Stimulated activated CD4-positive, alpha-beta T cell treated with anti-CD3 and anti-CD28 coated beads, Interleukin-4, amount 100 ng/mL, for 48 hours (primary cell): ENCODE results near the gene THSD4.

Experiments
- DNase-seq, 2 donors: peaks; one replicate each; pipeline ENCODE4 v3.0.0-alpha.2; 2020; ENCODE audit warnings: low read depth in 2 of 2

Gene THSD4

DNA sequence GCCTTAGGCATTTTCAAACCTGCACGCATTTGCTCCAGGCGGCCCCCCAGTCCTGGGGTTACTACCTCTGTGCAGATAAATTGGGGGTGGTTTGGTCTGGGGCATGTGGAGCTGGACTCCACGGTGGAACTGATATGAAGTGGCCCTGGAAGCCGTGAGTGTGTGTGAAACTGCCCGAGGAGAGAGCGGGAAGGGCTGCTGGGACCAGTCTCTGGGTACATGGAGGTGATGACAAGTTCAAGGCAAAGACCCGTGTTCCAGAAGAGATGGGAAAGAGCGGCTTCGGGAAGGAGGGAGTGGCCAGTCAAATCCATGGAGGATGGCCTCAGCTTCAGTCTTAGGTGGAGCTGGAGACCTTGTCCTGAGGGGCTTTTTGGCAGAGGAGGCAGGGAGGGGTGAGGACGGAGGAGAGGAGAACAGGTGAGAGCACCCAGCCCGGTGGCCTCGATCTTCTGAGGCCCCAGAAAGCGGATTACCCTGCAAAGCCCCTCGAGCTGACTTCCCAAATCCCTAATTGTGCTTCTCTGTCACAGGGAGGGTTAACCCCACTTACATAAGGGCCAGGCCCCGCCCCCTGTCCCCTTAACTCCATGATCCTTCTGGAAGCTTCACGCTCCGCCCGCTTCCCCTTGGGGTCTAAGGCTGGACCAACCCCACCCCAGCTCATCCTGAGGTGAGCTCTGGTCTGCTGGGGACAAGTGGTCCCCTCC is 693.2 kb downstream of the THSD4 start:
- DNase-seq, result no peak

DNA sequence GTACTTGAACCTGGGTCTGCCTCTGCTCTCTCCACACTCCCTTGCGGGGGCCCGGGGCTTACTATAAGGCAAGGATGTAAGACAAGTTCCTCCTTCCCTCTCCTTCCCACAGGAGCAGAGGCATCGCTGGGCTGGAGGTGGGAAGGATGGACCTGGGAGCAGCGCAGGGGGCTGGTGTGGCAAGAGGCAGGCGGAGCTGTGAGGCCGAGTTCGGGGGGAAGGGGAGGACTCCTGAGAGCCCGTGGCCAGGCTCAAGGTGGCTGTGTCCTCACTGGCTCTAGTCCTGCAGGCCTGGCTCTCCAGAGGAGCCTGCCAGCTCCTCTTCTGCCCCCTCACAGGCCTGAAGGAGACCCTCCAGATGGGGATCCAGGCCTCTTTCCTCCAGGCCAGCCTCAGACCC is 694.1 kb downstream of the THSD4 start:
- no peak for DNase-seq

DNA sequence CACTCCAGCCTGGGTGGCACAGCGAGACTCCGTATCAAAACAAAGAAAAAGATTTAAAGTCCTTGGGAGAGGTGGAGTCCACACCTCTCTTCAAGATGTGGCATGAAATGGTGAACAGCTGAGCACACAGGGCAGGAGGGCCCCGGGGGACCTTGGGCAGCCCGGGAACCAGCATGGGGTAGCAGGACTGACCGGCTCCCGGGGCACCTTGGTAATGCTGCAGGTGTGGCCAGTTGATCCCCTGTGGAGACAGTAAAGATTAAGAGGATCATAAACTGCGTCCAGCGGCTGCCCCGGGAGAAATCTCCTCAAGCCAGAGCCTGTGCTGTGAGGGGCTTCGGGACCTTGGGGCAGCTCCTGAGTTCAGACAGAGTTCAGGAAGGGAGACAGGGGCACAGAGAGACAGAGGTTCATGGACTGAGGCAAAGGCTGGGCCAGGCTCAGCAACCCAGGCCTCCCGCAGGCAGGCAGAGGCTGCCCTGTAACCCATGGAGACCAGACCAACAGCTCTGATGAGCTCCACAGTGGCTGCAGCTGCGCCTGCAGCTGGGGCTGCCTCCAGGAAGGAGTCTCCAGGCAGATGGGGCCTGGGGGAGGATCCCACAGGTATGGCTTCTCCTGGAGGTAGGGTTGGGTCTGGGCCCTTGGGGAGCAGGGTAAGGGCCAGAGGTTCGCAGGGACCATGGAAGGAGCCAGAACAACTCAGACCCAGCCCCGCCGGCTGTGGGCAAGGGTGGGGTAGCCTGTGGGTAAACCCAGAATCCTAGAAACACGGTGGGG is 695.2 kb downstream of the THSD4 start, which contains the start of gene NR2E3:
NR2E3 (plus strand) TSS at position 299 of the 780 bp plus-strand sequence; CDS start at position 489, 190 bp downstream.
- DNase-seq, result no peak

DNA sequence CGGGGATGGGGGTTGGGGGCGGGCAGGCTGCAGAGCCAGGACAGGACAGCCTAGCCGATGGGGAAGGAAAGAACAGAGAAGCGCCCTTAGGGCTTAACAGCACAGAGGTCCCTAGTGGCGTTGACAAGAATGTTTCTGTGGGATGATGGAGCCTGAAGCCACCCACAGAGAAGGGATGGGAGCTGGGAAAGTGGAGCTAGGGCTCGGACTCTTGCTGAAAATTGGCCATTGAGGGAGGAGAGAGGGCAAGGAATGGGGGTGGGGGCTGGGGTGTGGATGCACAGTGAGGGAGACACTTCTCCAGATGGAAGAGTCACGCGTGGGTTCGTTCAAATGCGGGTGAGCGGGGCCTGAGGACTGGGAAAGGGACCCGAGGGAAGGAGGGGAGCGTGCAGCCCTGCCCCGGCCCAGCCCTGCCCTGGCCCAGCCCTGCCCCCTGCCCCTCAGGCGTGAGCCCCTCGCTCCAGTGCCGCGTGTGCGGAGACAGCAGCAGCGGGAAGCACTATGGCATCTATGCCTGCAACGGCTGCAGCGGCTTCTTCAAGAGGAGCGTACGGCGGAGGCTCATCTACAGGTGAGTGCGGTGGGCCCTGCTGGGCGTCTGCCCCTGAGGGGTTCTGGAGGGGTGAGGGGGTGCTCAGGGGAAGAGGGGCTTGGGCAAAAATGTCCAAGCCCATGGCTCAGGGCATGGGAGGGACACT is 695.9 kb downstream of the THSD4 start:
- DNase-seq, result no peak

DNA sequence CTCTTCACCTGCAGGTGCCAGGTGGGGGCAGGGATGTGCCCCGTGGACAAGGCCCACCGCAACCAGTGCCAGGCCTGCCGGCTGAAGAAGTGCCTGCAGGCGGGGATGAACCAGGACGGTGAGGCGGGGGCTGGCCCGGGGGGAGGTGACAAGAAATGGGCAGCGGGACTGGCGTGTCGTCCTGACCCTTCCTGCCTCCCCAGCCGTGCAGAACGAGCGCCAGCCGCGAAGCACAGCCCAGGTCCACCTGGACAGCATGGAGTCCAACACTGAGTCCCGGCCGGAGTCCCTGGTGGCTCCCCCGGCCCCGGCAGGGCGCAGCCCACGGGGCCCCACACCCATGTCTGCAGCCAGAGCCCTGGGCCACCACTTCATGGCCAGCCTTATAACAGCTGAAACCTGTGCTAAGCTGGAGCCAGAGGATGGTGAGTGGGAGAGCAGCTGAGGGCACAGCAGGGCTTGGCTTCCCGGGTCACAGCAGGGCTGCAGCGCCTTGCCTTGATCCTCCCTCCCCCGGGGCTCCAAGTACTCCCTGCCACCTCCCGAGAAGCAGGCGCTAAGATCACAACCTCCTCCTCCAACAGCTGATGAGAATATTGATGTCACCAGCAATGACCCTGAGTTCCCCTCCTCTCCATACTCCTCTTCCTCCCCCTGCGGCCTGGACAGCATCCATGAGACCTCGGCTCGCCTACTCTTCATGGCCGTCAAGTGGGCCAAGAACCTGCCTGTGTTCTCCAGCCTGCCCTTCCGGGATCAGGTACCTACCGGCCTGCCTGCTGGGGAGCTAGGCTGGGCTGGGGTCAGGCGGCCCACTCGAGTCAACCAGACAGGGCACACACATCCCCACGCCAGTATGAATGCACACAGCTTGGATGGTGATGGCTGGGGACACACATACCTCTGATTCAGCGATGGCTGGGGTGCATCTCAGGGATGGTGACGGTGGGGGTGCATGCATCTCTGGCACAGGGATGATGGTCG is 696.8 kb downstream of the THSD4 start:
- no peak for DNase-seq

DNA sequence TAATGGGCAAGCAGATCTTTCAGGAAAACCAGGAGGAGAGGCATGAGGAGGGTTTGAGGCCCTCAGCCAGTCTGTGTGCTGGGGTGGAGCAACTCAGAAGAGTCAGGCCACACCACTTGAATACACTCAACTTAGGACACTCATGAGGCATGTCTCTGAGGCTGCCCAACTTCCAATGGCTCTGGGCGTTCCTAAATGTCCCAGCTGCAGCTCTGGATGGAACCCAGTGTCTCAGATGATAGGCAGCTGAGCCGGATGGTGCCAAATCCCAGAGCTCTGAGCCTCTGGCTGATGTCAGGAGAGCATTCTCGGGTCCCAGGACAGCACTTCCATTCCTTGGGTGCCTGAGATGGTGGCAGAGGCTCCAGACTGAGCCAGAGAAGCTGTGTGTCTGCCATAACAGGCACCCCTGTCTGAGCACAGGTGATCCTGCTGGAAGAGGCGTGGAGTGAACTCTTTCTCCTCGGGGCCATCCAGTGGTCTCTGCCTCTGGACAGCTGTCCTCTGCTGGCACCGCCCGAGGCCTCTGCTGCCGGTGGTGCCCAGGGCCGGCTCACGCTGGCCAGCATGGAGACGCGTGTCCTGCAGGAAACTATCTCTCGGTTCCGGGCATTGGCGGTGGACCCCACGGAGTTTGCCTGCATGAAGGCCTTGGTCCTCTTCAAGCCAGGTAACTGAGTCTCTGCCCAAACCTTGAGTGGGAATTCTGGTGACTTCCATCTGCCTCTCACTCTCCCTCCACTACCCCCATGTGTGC is 697.9 kb downstream of the THSD4 start:
- no peak for DNase-seq

DNA sequence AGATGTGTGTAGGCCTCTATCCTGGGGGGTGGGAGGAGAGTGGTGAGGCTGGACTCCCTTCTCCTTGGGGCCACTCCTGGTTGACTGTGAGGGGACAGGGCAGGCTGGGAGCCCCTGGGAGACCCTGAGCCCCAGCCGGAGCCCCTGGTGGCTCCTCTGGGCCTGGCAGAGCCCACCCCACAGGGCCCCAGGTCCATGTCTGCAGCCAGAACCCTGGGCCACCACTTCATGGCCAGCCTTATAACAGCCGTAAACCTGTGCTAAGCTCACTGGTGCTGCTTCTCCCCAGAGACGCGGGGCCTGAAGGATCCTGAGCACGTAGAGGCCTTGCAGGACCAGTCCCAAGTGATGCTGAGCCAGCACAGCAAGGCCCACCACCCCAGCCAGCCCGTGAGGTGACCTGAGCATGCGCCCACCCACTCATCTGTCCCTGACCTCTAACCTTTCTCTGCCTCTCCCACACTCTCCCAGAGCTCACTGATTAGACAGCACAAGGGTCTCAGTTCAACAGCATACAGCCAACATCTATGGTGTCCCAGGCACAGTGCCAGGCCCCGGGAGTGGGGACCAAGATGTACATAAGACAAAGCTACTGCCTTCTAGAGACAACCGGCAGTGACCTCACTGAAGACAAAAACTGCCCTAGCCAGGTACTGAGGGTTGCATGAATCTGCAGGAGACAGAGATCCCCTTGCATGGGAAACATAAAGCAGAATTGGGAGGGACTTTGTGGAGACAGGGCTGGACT is 698.6 kb downstream of the THSD4 start:
- no peak for DNase-seq

DNA sequence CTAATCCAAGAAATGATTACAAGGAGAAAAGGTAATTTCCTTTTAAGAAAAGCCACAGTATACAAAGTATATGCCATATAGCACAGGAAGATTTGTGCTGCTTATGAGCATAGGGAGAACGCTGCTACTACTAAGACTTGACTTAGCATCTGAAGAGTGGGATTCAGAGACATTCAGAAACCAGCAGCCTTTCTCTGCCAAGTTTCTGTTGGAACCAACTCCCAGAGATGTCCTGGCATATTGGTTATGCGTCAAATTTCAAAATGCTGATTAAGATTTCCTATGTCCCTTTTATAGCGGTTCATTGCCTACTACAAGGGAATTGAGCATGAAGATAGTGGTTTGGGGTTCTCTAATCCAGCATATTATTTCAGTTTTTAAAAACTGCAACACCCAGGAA is 700.0 kb downstream of the THSD4 start:
- no peak for DNase-seq

DNA sequence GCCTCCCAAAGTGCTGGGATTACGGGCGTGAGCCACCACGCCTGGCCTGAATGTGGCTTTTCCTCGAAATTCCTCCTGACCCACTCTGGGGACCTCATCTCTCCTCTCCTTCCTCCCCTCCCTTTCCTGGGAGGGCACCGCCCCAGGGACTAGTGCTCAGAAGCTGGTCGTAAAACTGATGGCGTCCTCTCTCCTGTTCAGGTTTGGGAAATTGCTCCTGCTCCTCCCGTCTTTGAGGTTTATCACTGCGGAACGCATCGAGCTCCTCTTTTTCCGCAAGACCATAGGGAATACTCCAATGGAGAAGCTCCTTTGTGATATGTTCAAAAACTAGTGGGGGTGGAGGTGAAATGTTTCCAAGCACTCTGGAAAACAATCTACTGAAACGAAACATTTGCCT is 702.1 kb downstream of the THSD4 start:
- no peak for DNase-seq

DNA sequence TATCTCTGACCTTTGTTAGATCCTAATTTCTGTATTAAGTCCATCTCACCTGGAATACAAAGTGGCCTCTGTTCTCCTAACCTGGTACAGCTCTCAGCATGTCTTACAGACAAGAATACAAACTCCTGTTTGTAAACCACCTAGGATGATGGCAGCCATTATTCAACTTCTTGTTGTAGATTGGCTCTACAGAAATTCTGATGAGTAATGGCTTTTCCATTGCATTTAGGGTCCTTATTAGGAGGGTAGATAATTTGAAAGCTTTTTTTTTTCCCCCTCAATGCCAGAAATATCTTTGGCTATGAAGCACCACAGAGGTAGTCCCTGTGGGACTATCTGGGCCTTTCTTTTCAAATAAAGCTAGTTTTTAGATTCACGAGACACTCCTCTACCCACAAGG is 704.9 kb downstream of the THSD4 start:
- no peak for DNase-seq

DNA sequence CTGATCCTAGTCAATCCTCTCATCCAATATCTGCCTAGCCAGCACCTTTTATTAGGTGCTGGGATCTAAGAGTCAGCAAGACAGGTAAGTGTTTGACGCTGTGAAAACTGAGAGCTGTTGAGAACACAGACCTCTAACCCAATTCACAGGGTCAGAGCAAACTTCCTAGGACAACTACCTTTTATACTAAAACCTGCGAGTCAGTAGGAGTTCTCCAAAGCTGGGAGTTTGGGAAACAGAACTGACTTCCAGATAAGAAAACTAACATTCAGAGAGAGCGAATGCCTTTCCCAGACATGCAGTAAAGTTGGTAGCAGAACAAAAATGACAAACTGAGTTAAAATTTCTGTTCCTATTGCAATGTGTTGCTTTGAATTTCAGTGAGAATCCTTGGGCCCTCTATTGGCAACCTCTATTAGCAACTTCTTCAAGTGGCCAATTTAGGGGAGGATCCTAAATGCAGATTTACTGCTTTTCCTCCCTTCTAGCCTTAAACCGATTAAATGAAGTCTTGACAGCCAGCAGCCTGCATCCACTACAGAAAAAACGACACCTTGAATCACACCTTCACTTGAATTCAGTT is 706.4 kb downstream of the THSD4 start:
- DNase-seq, result no peak

DNA sequence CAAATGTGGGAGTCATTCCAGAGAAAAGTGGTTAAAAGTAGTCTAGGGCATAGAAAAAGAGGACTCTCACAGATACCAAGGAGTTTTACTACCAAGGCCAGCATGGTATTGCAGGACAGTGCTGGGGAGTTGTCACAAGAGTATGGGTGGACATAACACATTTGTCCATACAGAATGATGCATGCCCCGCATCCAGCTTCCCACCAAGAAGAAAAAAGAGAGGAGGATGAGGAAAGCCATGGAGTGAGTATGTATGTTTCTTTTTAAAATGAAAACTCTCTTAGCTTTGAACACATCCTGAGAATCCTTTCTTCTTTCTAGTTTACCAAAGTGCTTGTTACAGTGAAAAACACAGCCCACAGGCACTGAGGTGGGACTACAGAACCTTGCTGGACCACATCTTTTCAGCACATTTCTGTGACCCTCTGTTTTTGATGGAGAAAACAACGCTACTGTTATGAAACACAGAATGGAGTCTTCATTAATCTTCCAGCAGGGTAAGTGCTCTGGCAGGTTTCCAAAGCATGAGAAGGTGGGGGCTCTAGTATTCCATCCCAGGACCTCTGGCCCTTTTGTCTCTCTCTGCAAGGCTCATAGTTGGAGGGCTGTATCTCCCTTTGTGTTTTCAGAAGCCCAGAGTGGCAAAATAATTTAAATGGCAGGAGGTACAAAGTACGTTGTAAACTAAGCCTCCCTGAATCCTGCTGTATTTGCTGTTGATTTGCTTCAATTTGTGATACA is 707.8 kb downstream of the THSD4 start:
- no peak for DNase-seq

DNA sequence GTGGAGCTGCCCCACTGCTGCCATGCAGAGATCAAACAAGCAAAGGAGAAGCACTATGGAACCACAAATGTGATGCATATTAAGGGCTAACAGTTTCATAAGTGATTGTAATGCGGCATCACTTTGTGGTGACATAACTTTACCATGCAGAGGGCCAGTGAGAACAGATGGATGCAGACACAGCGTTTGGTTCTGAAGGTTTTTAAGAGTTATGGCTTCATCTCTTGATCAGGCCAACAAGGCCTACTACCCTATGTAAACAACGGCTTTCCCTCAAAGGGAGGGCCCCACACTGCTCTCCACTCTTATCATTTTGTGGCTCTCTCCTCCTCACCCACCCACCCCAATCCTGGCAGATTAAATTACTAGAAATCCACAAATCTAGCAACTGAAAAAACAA is 708.5 kb downstream of the THSD4 start:
- no peak for DNase-seq

DNA sequence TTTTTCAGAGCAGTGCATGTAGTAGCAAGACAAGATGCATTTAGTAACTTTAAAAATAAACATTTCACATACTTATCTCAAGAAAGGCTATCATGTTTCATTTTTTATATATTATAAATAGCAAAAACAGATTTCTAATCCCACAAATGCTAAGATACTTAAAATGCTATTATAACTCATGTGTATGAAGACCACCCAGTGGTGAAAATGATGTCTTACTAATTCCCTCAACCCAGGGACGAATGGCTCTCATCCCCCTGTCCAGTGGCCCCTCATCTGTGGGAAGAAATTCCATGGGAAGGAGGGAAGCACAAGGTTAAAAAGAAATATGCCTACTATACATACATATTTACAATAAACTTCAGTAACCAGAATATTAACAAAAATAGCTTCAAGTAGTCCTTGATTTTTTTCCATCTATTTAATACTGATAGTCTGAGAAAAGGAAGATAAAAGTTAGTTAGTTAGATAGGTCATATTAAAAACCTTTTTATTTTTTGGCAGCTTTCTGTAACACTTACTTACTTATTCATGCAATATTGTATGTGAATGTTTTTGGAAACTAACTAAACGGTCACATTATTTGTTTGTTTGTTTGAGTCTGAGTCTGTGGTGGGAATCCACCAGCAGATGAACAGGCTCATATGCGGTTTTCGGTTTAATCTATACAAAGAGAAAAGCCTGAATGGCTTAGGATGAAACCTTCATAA is 709.9 kb downstream of the THSD4 start:
- DNase-seq, result no peak

DNA sequence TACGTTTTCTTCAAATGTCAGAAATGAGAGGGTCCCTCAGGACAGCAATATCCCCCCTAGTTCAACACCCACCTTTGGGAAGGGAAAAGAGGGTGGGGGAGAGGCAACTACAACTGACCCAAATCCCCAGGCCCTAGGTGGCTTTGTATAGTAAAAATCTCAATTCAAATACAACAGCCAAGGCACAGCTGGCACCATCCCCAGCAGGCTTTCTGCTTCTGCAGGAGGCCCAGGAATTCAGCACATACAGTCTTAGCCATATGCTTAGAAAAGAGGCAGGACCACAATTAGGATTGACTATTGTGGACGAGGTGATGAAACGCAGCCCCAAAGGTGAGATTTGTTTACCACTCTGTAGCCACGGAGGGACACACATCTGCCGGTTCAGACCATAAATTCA is 710.9 kb downstream of the THSD4 start:
- DNase-seq, result no peak

DNA sequence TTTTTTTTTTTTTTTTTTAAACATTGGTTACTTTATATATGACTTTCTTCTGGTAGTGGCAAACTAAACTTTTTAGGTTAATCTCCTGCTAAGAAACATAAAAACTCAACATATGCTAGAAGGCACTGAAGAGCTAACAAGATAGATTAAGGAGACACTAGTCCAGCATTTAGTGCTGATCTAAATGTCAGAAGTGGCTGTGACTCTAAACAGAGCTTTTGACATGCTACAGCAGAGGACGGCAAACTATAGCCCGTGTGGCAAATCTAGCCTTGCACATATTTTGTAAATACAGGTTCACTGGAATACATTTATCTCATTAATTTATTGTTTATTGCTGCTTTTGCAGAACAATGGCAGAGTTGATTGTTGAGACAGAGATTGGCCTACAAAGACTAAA is 715.7 kb downstream of the THSD4 start:
- DNase-seq, result no peak
